Ishikawa (cell line): ENCODE results near the gene PTPRN2.

Experiments
- NFIC ChIP-seq: IDR thresholded peaks from 2 replicates; pipeline ENCODE4 v1.6.1; 2012
- TAF1 ChIP-seq: IDR thresholded peaks from 2 replicates; pipeline ENCODE4 v1.6.1; 2012; ENCODE audit warnings: low read depth, mild to moderate bottlenecking
- TCF12 ChIP-seq: IDR thresholded peaks from 2 replicates; pipeline ENCODE4 v1.6.1; 2012; ENCODE audit warnings: low read depth
- TEAD4 ChIP-seq: IDR thresholded peaks from 2 replicates; pipeline ENCODE4 v1.6.1; 2012
- YY1 ChIP-seq: IDR thresholded peaks from 2 replicates; pipeline ENCODE4 v1.6.1; 2012; ENCODE audit warnings: low read depth
- ZBTB7A ChIP-seq: IDR thresholded peaks from 2 replicates; pipeline ENCODE4 v1.6.1; 2012; ENCODE audit warnings: low read depth
- TF ChIP-seq, protein P1 (sequence below): IDR thresholded peaks from 2 replicates; pipeline ENCODE4 v1.6.1; 2012

DNA sequence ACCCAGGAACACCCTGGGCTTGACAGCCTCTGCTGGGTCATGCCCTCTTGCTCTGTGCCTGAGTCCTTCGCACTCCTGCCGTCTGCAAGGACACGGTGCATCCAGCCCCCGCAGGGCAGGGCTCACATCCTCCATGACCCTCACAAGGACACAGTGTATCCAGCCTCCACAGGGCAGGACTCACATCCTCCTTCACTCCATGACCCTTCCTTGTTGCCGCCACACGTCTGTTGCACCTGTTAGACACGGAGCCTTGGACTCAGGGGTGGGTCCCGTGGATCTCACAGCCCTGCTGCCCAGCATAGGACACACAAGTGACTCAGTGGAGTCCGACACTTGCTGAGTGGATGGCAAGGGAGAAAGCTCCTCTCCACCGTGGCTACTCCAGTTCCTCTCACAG lies 750.1 kb downstream of the PTPRN2 start:
- no peak for TF ChIP-seq ZBTB7A
- TF ChIP-seq, protein P1, sequence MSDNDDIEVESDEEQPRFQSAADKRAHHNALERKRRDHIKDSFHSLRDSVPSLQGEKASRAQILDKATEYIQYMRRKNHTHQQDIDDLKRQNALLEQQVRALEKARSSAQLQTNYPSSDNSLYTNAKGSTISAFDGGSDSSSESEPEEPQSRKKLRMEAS = no peak
- TF ChIP-seq YY1 = no peak
- no peak for TF ChIP-seq TAF1
- TF ChIP-seq TCF12 = no peak
- TF ChIP-seq TEAD4 = no peak
- TF ChIP-seq NFIC = no peak
